ENCODE measurements around the gene SATB1.

The SATB1 gene

DNA sequence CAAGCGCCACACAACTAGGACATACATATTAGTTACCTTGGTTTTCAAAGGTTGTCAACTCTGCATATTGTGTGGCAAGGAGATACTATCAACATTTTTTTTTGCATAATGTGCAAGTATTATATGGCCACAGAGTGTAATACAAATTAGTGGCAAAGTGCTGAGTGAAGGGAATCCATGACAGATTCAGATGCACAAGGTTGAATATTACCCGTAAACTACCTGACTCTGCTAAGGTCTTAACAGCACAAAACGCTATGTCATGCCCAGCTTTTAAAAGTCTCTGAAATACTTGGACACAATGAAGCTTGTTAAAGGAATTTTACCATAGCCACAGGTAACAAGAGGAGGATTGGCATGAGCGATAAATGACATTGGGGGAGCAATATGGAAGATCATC, 79.0 kb downstream of the SATB1 start (continued):
- TF ChIP-seq OSR1 (CRISPR knock-in tag; IDR thresholded peaks at IDR 0.05), result no peak
- no peak for TF ChIP-seq GLIS3 (CRISPR knock-in tag; IDR thresholded peaks at IDR 0.05)

- TF ChIP-seq ZNF70 (CRISPR knock-in tag; IDR thresholded peaks at IDR 0.05) (no peak), TCF4 (CRISPR knock-in tag; IDR thresholded peaks at IDR 0.05; ENCODE audit: borderline replicate concordance) (no peak), POU6F1 (CRISPR knock-in tag; IDR thresholded peaks at IDR 0.05; ENCODE audit: borderline replicate concordance, low read depth) (no peak), GLIS3 (CRISPR knock-in tag; IDR thresholded peaks at IDR 0.05) (no peak)
- ATAC-seq, result no peak
Observed at GRCh38 chr3:18345015-18345367, 80.1 kb downstream of the SATB1 start.

DNA sequence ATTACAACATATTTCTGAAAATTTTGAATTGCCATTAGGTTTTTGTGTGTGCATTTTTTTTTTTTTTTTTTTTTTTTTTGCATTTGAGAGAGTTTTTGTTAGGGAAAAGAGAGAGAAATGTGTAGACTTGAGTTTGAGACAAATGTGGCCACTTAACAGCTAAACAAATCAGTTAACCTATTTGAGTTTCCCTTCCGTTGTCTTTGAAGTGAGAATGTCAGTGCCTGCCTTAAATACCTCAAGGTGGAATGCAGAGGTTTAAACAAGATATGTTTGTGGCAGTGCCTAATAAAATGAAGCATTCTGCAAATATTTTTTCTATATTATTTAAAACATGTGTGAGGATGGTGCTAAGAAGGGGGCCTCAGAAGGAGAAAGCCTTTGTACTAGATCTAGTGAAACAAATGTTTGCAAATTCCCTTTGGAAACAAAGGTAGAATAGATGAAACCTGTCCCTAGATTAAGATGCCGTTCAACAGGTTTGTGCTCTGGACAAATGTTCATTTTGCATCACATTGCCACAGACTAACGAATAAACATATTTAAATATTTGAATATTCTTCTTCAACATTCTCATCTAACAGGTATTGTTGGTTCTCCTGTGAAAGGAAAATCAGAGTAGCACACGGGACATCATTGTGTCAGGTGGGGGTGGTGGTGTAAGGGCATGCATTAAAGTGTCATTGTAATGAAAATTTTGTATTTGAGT, 80.7 kb downstream of the SATB1 start:
- no peak for ATAC-seq
- TF ChIP-seq, protein P1, sequence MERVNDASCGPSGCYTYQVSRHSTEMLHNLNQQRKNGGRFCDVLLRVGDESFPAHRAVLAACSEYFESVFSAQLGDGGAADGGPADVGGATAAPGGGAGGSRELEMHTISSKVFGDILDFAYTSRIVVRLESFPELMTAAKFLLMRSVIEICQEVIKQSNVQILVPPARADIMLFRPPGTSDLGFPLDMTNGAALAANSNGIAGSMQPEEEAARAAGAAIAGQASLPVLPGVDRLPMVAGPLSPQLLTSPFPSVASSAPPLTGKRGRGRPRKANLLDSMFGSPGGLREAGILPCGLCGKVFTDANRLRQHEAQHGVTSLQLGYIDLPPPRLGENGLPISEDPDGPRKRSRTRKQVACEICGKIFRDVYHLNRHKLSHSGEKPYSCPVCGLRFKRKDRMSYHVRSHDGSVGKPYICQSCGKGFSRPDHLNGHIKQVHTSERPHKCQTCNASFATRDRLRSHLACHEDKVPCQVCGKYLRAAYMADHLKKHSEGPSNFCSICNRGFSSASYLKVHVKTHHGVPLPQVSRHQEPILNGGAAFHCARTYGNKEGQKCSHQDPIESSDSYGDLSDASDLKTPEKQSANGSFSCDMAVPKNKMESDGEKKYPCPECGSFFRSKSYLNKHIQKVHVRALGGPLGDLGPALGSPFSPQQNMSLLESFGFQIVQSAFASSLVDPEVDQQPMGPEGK (CRISPR knock-in tag; IDR thresholded peaks at IDR 0.05; ENCODE audit: borderline replicate concordance), result no peak
- no peak for TF ChIP-seq ISL1 (CRISPR knock-in tag; IDR thresholded peaks at IDR 0.05)
- no peak for TF ChIP-seq OSR1 (CRISPR knock-in tag; IDR thresholded peaks at IDR 0.05)
- TF ChIP-seq POU6F1 (CRISPR knock-in tag; IDR thresholded peaks at IDR 0.05; ENCODE audit: borderline replicate concordance, low read depth), result no peak
- TF ChIP-seq RARB (CRISPR knock-in tag; IDR thresholded peaks at IDR 0.05), result no peak
- no peak for TF ChIP-seq TSHZ2 (CRISPR knock-in tag; IDR thresholded peaks at IDR 0.05)
- TF ChIP-seq, protein P2, sequence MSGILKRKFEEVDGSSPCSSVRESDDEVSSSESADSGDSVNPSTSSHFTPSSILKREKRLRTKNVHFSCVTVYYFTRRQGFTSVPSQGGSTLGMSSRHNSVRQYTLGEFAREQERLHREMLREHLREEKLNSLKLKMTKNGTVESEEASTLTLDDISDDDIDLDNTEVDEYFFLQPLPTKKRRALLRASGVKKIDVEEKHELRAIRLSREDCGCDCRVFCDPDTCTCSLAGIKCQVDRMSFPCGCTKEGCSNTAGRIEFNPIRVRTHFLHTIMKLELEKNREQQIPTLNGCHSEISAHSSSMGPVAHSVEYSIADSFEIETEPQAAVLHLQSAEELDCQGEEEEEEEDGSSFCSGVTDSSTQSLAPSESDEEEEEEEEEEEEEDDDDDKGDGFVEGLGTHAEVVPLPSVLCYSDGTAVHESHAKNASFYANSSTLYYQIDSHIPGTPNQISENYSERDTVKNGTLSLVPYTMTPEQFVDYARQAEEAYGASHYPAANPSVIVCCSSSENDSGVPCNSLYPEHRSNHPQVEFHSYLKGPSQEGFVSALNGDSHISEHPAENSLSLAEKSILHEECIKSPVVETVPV (CRISPR knock-in tag; IDR thresholded peaks at IDR 0.05), result no peak
- no peak for TF ChIP-seq PPARA (CRISPR knock-in tag; IDR thresholded peaks at IDR 0.05; ENCODE audit: borderline replicate concordance)
- TF ChIP-seq ZNF70 (CRISPR knock-in tag; IDR thresholded peaks at IDR 0.05), result no peak
- TF ChIP-seq TOX (CRISPR knock-in tag; IDR thresholded peaks at IDR 0.05; ENCODE audit: borderline replicate concordance), result no peak
- no peak for TF ChIP-seq ESRRG (CRISPR knock-in tag; IDR thresholded peaks at IDR 0.05)
- TF ChIP-seq ZFP3 (CRISPR knock-in tag; IDR thresholded peaks at IDR 0.05), result no peak
- TF ChIP-seq CREB5 (CRISPR knock-in tag; IDR thresholded peaks at IDR 0.05; ENCODE audit: low read depth), result no peak

- no peak for ATAC-seq
- TF ChIP-seq CSDC2 (CRISPR knock-in tag; IDR thresholded peaks at IDR 0.05), result no peak
- no peak for TF ChIP-seq SNAI2 (CRISPR knock-in tag; IDR thresholded peaks at IDR 0.05)
- TF ChIP-seq ZFP3 (CRISPR knock-in tag; IDR thresholded peaks at IDR 0.05), result no peak
Observed at GRCh38 chr3:18343809-18344208, 81.3 kb downstream of the SATB1 start.
